NCI-H446 treated with DMSO at 0.1 percent for 48 hours (cell line): ENCODE data around the gene ZFAND3.
"Not testable (repeated sequence)": the region's sequence is repeated elsewhere in the genome, so short reads cannot be mapped to it uniquely, and the experiment has no call there.

Experiments used
- DNase-seq: peaks from one replicate; lab custom pipeline; 2025; lab: John Stamatoyannopoulos, UW

Gene ZFAND3

DNA sequence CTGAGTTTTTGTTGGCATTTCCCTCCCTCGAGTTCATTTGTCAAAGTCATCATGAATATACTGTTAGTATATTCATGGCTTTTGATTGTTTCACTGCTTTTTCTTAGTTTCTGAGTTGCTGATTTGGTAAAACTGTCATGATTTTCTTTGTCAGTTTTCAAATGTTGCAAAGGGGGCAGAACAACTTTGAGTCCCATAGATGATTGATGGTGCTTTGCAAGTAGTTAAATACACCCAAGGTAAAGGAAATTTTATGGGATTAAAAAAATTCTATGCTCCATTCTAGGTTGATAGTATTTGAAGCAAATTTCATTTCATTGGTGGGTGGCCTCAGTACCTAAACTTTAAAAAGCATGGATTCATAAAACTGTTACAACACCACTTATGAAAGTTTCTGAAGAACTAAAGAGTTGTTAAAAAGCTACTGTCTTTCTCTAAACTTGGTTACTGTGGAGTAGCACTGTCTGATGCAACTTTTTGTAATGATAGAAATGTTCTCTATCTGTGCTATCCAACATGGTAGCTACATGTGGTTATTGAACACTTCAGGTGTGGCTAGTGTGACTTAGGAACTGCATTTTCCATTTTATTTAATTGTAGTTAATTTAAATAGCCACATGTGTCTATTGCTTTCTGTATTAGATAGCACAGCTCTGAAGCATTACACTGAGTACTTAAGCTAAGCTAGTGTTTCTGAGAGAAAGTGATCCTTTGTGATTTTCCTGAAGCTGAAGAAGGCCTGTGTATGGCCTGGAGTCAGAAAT is 153.6 kb downstream of the ZFAND3 start:
- no peak for DNase-seq

DNA sequence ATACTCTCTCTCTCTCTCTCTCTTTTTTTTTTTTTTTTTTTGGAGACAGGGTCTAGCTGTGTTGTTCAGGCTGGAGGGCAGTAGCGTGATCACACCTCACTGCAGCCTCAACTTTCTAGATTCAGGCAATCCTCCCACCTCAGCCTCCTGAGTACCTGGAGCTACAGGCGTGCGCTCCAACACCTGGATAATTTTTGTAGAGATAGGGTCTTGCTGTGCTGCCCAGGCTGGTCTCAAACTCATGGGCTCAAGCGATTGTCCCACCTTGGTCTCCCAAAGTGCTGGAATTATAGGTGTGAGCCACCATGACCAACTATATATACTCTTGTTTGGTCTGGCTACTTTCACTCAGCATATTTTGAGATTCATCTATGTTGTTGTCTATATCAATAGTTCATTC is 154.9 kb downstream of the ZFAND3 start:
- no peak for DNase-seq

DNA sequence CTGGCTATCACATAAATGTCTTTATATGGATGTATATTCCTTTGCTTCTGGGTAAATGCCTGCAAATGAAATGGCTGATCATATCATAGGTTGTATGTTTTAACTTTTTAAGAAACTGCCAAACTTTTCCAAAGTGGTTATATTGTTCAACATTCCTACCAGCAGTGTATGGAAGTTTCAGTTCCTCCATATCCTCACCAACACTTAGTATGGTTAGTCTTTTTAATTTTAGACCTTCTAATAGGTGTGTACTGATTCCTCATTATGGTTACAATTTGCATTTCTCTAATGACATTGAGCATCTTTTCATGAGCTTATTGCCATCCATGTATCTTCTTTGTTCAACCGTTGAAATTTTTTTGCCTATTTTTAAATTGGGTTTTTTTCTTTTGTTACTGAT is 155.4 kb downstream of the ZFAND3 start:
- no peak for DNase-seq

DNA sequence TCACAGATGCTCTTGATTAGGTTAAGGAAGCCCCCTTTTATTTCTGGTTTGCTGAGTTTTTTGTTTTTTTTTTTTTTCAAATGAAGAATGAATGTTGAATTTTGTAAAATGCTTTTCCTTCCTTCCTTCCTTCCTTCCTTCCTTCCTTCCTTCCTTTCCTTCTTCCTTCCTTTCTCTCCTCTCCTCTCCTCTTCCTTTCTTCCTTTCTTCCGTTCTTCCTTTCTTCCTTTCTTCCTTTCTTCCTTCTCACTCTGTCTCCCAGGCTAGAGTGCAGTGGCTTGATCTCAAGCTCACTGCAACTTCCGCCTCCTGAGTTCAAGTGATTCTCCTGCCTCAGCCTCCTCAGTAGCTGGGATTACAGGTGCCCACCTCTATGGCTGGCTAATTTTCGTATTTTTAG is 158.2 kb downstream of the ZFAND3 start:
- DNase-seq, result no peak

DNA sequence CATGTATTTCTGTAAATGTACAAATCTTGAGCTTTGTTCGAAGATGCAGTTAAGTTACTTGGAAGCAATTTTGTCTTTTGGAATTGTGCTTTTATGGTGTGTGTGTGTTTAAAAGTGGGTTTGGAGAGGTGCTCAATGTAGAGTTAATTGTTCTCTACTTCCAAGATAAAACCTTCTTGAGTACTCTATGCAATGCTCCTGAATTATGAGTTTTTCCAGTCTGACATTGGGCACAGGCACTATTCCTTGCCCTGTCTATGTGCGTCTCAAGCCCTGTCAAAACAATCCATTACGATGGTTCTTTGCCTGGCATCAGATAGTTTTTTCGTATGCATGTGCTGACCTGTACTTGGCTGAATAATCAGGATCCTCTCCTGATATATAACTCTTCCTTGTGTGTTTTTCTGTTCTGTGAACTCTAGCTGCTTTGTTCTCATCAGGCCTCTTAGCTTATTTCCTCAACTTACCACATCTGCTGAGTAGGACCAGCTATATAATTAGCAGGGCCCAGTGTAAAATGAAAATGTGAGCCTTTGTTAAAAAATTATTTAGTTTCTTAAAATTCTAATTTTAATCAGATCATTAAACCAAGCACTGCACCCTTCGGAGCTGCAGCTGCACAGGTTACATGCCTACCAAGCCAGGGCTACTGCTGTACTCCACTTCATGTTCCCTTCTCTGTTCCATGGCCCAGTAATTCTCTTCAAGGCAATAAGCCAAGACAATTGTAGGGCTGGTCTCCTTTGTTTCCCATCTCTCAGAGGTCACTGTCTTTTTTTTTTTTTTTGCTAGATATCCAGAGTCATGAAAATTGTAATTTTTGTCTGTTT is 160.1 kb downstream of the ZFAND3 start:
- no peak for DNase-seq

DNA sequence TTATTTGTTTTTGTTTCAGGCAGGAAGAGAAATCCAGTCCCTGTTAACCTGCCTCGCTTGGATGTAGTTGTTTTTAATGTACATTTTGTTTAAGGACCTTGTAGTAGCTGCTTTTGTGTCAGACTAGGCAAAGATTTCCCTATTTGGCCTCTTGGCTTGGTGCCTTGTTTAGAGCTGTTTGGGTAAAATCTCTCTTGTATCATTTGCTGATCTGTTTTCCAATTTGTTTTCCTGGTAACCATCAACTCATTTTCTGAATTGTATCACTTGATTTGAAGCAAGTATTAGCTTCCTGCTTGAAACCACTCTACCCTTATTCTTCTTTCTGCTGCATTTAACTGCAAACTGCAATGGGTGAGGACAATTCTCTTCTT is 160.7 kb downstream of the ZFAND3 start:
- no peak for DNase-seq

DNA sequence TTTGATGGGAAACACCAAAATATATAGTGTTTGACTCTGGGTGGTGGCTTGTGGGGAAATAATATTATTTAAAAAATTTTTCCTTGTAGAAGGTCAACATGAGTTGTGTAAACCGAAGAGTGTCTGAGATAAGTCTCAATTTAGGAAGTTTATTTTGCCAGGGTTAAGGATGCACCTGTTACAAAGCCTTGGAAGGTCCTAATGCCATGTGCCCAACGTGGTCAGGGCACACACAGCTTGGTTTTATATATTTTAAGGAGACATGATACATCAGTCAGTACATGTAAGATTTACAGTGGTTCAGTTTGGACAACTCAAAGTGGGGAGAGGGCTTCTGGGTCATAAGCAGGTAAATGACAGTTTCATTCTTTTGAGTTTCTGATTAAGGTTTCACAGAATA is 162.1 kb downstream of the ZFAND3 start:
- no peak for DNase-seq

DNA sequence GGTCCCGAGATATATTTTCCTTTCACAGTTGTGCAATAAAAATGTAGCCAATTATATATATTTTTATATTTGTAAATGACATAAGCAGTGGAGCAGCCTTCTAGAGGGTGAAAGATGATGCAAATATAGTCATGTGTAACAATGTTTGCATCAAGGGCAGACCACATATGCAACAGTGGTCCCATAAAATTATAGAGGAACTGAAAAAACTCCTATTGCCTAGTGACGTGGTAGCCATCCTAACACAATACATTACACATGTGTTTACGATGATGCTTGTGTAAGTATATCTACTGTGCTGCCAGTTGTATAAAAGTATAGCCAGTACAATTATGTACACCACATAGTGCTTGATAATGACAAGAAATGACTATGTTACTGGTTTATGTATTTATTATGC is 162.8 kb downstream of the ZFAND3 start:
- no peak for DNase-seq

DNA sequence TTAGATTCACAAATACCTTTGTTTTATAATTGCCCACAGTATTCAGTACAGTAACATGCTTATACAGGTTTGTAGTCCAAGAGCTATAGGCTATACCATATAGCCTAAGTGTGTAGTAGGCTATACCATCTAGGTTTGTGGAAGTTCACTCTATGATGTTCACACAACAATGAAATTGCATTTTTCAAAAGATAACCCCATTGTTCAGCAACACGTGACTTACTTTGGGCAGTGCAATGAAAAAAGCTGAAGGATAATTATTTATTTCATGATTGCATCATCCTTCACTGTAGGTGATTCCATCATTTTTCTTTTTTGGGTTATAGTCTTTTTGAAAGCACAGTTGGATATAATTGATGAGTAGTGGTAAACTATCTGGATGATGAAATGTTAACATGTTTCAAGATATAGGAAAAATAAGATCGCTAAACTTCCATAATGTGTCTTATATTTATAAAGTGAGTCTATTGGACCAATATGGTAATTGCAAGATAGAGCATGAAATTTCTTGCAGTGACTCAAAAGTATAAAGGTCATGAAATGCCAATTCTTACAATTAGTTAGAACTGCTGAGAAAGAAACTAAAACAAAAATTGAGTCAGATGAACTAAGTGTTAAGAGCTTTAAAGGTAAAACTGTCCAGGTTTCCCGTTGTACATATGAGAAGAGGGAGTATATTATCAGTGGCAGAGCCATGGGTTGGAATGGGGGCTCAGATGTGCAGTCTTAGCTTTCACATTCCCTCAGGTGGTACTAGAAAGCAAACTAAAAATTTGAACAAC is 164.4 kb downstream of the ZFAND3 start:
- no peak for DNase-seq

DNA sequence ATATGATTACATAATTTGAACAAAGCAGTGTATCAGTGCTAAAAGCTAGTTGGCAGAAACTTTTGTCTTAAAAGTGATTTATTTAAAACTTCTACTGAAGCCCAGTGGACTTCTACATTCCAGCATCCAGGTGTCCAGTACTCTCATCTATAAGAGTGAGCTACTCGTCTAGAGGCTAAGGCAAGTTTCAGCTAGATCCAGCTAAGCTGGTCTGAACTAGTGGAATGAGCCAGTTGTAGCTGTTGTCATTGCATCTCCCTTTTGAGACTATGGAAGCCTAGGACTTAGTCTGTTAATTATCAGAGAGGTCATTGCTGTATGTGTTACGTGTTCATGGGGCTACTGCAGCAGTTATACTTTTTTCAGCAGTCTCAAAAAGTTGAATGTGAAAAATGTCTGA is 165.1 kb downstream of the ZFAND3 start:
- no peak for DNase-seq

DNA sequence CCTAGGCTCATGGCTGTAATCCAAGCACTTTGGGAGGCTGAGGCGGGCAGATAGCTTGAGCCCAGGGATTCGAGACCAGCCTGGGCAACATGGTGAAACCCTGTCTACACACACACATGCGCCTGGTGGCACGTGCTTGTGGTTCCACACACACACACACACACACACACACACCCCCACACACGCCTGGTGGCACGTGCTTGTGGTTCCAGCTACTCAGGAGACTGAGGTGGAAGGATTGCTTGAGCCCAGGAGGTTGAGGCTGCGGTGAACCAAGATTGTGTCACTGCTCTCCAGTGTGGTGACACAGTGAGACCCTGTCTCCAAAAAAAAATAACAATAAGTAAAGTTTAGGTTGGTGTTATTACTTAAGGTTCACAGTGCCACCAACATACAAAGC is 165.8 kb downstream of the ZFAND3 start:
- DNase-seq, result no peak

DNA sequence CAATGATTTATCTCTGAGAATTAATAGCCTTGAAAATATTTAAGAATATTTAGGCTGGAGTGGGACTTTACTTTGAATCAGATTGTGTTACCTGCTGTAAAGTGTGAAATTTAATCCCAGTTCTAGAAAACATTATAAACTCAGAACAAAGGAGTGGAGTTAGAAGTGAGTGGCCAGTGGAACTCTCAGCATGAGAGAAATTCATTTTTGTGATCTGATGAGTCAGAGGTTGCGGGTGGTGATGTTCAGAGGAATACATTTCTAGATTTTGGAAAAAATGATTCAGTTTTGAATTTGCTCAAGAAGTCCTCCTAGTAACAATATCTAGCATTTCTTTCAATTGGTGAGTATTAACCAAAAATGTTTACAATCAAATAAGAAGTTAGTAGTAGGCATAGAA is 167.5 kb downstream of the ZFAND3 start:
- DNase-seq, result no peak

DNA sequence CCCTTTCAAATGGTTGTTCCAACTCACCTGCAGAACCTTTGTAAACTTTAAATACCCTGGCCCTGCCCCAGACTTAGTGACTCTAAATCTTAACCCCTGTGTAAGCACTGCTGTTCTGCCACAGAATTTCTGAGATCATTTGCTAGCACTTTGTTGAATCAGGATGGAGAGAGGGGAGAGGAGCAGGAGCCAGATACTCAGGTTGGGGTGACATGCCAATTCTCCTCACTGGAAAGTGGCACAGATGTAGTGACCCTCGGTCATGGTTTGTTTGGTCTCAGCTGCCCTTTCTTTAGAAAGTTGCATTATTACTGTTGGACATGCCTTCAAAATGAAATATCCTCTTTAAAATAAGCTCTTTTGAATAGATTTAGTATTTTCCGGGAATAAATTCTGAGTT is 168.0 kb downstream of the ZFAND3 start:
- DNase-seq, result no peak

DNA sequence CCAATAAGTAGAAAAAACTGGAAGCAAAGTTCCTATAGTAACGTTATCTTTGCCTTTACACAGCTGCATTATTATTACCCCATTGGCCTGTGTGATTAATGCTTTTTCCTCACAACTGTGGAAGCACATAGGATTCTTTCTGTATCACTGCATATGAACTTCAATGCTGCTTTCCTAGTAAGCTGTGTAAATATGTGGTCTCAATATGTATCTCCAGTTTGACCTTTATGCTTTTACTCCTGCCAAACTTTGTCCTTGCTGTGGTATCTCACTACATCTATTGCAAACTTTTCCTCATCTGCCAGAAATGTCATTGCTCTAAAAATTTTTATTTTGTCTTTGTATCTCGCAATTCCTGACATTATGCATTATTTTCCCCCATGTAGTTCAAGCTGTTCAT is 168.6 kb downstream of the ZFAND3 start:
- DNase-seq, result no peak

DNA sequence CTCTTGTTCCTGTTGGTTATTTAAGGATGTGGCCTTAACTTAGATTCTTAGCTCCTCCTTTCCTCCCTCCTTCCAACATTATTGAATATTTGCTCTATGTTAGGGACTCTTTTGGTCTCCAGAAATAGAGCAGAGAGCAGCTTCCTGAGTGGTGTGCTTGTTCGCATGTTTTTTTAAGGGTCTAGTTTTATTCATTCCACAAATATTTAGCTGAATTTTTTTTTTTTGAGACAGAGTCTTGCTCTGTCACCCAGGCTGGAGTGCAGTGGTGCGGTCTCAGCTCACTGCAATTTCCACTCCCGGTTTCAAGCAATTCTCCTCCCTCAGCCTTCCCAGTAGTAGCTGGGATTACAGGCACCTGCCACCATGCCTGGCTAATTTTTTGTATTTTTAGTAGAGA is 169.2 kb downstream of the ZFAND3 start:
- no peak for DNase-seq

DNA sequence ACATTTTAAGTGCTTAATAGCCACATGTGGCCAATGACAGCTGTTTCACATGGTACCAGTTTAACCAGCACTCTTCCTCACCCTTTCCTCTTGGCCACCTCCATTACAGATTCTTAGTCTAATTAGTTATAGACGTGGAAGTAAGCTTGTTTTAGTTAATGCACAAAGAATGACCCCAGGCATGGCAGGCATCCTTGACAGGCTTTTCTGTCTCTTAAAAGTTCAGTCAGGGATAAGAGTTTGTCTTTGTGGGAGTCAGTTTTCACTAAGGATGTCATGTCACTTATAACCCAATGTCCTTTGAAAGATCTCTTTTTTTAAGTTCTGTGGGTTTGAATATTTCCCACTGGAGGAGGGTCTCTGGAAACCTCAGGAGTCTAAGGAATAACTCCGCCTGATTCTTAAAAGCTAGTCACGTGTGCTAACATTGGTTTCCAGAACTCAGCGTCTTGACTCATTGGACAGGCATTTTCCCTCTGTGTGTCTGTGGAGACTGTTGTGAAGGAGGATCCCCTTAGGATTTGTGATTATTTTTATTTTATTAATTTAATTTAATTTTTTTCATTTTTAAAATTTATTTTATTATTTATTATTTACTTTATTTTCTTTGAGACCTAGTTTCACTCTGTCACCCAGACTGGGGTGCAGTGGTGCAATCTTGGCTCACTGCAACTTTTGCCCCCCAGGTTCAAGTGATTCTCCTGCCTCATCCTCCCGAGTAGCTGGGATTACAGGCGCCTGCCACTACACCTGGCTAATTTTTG is 171.4 kb downstream of the ZFAND3 start:
- DNase-seq, result no peak

DNA sequence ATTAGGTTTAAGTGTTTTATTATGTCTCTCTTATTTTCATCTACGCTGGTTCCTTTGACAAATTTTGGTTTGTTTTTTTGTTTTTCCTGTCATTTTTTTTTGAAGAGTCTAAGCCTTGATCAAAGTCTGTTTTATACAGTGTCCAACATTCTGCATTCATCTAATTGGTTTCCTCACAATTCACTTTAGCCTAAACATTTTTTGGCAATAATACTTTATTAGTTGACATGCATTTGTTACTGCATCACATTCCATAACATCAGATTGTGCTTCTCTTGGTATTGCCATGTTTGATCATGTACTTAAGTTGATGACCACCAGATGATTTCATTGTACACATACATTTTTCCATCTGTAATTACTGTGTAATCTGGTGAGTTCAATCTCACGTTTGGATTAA is 173.2 kb downstream of the ZFAND3 start:
- DNase-seq, result no peak

DNA sequence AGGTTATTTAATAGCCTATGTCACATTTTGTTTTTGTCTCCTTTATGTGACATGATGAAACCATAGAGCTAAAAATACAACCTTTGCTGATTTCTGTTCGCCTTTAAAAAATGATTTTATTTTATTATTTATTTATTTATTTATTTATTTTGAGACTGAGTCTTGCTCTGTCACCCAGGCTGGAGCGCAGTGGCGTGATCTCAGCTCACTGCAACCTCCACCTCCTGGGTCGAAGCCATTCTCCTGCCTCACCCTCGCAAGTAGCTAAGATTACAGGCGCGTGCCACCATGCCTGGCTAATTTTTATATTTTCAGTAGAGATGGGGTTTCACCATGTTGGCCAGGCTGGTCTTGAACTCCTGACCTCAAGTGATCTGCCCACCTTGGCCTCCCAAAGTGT is 173.7 kb downstream of the ZFAND3 start:
- not testable (repeated sequence) for DNase-seq

DNA sequence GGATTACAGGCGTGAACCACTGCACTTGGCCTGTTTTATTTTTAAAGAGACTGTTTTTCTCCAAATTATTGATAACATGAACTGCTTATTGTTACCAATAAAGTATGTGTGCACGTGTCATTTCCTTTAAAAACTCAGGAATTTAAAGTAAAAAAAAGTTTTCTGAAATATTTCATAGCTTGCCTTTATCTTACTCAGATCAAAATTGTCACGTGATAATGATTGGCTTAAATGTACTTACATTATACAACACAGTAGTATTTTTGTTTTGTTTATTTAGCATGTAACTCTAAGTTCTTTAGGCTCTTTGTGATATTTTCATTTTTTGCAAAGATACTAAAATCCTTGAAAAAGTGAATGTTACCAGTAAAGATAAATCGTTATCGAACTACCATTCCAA is 174.1 kb downstream of the ZFAND3 start:
- DNase-seq, result no peak

DNA sequence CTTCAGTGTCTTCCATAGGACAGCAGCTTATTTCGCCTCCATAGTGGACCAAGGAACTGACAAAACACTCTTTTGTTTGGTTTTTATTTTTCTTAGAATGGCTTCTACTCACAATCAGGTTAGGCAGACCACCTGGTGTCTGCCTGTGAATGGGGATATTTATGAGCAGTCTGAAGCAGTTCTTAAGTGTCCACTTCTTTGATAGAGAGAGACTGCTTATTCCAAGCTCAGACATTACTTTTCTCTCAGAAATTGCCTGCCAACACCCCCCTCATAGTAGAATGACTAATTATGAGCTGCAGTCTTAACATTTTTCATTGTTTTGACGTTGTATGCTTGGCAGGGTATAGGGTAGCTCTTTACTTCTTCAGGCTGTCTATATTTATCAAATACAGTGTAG is 174.7 kb downstream of the ZFAND3 start:
- no peak for DNase-seq

DNA sequence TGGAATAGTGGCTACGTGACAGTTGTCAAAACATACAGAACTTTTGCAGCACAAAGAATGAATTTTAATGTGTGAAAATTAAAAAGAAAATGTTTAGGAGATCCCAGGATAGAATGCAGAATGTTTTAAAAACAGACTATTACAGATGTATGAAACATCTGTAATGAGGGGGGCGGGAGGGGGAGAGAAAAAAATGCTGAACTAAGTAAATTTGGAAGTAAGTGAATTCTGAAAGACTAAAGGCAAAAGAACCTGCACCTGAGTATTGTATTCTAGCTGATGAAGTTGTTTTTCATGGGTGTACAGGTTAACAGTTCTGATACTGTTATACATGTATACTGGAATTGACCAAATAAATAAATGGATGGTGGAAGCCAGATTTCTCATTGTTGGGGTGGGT is 178.8 kb downstream of the ZFAND3 start:
- DNase-seq, result no peak

DNA sequence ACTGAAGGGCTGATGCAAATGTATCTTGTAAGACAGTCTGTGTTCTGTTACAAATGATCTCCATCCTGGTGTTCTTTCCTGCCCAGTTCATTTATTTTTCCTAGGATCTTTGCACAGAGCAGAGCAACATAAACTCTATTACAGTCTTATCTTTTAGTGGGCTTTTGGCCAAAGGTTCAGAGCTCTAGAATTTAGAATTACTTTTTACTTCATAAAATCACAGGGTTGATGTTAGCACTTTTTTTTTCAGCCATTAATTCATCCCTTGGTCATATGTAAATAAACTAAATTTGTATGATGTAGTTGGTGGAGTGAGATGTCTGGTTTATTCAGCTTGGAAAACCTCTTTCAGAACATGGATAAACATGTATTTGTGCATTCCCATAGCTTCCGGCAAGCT is 181.9 kb downstream of the ZFAND3 start:
- no peak for DNase-seq
